ENCODE data around the gene HYKK.
"Not testable (repeated sequence)": the region's sequence is repeated elsewhere in the genome, so short reads cannot be mapped to it uniquely, and the experiment has no call there.

HYKK gene

GRCh38 chr15:78524230-78524629 is 16.9 kb downstream of the HYKK start:
- no peak for TF ChIP-seq CTCF (IDR thresholded peaks at IDR 0.05; ENCODE audit: control insufficient read depth, insufficient read depth, low read depth, low read length, missing control alignments)
- no peak for DNase-seq (ENCODE audit: low read depth)
- H3K4me3 ChIP-seq (ENCODE audit: control insufficient read depth, low read depth, low read length) = no peak overlapping the region

- no peak for DNase-seq (ENCODE audit: low read depth)
Measured at GRCh38 chr15:78527325-78527724, 19.9 kb downstream of the HYKK start.

GRCh38 chr15:78533331-78533730 is 26.0 kb downstream of the HYKK start:
- no peak for TF ChIP-seq CTCF (IDR thresholded peaks at IDR 0.05; ENCODE audit: control insufficient read depth, insufficient read depth, low read depth, low read length, missing control alignments)
- H3K4me3 ChIP-seq (ENCODE audit: control insufficient read depth, low read depth, low read length) = no peak overlapping the region
- DNase-seq (ENCODE audit: low read depth) = no peak

More at GRCh38 chr15:78527325-78527724, 19.9 kb downstream of the HYKK start:
- no peak overlapping the region for H3K4me3 ChIP-seq (ENCODE audit: control insufficient read depth, low read depth, low read length)
- TF ChIP-seq CTCF (IDR thresholded peaks at IDR 0.05; ENCODE audit: control insufficient read depth, insufficient read depth, low read depth, low read length, missing control alignments) = no peak

GRCh38 chr15:78536134-78536533 is 28.8 kb downstream of the HYKK start:
- no peak overlapping the region for H3K4me3 ChIP-seq (ENCODE audit: control insufficient read depth, low read depth, low read length)
- no peak for DNase-seq (ENCODE audit: low read depth)
- TF ChIP-seq CTCF (IDR thresholded peaks at IDR 0.05; ENCODE audit: control insufficient read depth, insufficient read depth, low read depth, low read length, missing control alignments) = no peak

- H3K4me3 ChIP-seq (ENCODE audit: control insufficient read depth, low read depth, low read length) = no peak overlapping the region
- no peak for TF ChIP-seq CTCF (IDR thresholded peaks at IDR 0.05; ENCODE audit: control insufficient read depth, insufficient read depth, low read depth, low read length, missing control alignments)
- DNase-seq (ENCODE audit: low read depth) = no peak
Measured at GRCh38 chr15:78537266-78537905, 30.0 kb downstream of the HYKK start.

GRCh38 chr15:78538358-78538757 is 31.0 kb downstream of the HYKK start:
- H3K4me3 ChIP-seq (ENCODE audit: control insufficient read depth, low read depth, low read length) = no peak overlapping the region
- no peak for TF ChIP-seq CTCF (IDR thresholded peaks at IDR 0.05; ENCODE audit: control insufficient read depth, insufficient read depth, low read depth, low read length, missing control alignments)
- DNase-seq (ENCODE audit: low read depth) = no peak

- peak overlapping the region; percentile 75 for H3K4me3 ChIP-seq (ENCODE audit: control insufficient read depth, low read depth, low read length)
Measured at GRCh38 chr15:78539464-78540140, 32.2 kb downstream of the HYKK start.

More at GRCh38 chr15:78539464-78540140, 32.2 kb downstream of the HYKK start:
- not testable (repeated sequence) for DNase-seq (ENCODE audit: low read depth)
